ENCODE results near the gene ADAMTS14. TPM values are rescaled to one million over a fixed set of nuclear protein-coding genes. Genes with fewer than 3 reads are reported as not detected.
A peak's percentile ranks its signal among the peaks of the same experiment; 100 is the strongest.

The ADAMTS14 gene
- total RNA-seq, 1 donor, result 0.86 TPM

- DNase-seq (ENCODE audit: low read depth), result no peak
- H3K4me3 ChIP-seq (ENCODE audit: low read depth, low read length), result no peak overlapping the region
- no peak for TF ChIP-seq CTCF (IDR thresholded peaks at IDR 0.05; ENCODE audit: insufficient read depth, low read depth, low read length)
These were observed 11.6 kb downstream of the ADAMTS14 start for GRCh38 chr10:70683940-70684339.

- H3K4me3 ChIP-seq (ENCODE audit: low read depth, low read length), result no peak overlapping the region
- no peak for TF ChIP-seq CTCF (IDR thresholded peaks at IDR 0.05; ENCODE audit: insufficient read depth, low read depth, low read length)
- DNase-seq (ENCODE audit: low read depth), result no peak
These were observed 12.1 kb downstream of the ADAMTS14 start for GRCh38 chr10:70684374-70684773.

GRCh38 chr10:70684839-70685454 lies 12.6 kb downstream of the ADAMTS14 start:
- DNase-seq (ENCODE audit: low read depth), result no peak

GRCh38 chr10:70685455-70685911 lies 13.2 kb downstream of the ADAMTS14 start:
- peak; percentile 13 for DNase-seq (ENCODE audit: low read depth)
- TF ChIP-seq CTCF (IDR thresholded peaks at IDR 0.05; ENCODE audit: insufficient read depth, low read depth, low read length), result no peak
- no peak overlapping the region for H3K4me3 ChIP-seq (ENCODE audit: low read depth, low read length)

More at GRCh38 chr10:70684839-70685454, 12.6 kb downstream of the ADAMTS14 start:
- H3K4me3 ChIP-seq (ENCODE audit: low read depth, low read length), result no peak overlapping the region
- no peak for TF ChIP-seq CTCF (IDR thresholded peaks at IDR 0.05; ENCODE audit: insufficient read depth, low read depth, low read length)

GRCh38 chr10:70688828-70689227 lies 16.5 kb downstream of the ADAMTS14 start:
- TF ChIP-seq CTCF (IDR thresholded peaks at IDR 0.05; ENCODE audit: insufficient read depth, low read depth, low read length), result no peak
- no peak overlapping the region for H3K4me3 ChIP-seq (ENCODE audit: low read depth, low read length)
- DNase-seq (ENCODE audit: low read depth), result no peak

GRCh38 chr10:70689661-70690060 lies 17.4 kb downstream of the ADAMTS14 start:
- no peak for TF ChIP-seq CTCF (IDR thresholded peaks at IDR 0.05; ENCODE audit: insufficient read depth, low read depth, low read length)
- H3K4me3 ChIP-seq (ENCODE audit: low read depth, low read length), result no peak overlapping the region
- DNase-seq (ENCODE audit: low read depth), result no peak

- DNase-seq (ENCODE audit: low read depth), result no peak
- TF ChIP-seq CTCF (IDR thresholded peaks at IDR 0.05; ENCODE audit: insufficient read depth, low read depth, low read length), result no peak
- no peak overlapping the region for H3K4me3 ChIP-seq (ENCODE audit: low read depth, low read length)
These were observed 18.3 kb downstream of the ADAMTS14 start for GRCh38 chr10:70690589-70690988.

All from fibroblast of villous mesenchyme (primary cell).